Islet precursor cell (in vitro differentiated cells): ENCODE results near the gene TSHZ3.

Experiments
- DNase-seq: peaks from one replicate; pipeline ENCODE4 v3.0.0-alpha.2; 2018

TSHZ3 gene

GRCh38 chr19:31352782-31353651 is 3.8 kb upstream of the TSHZ3 start:
- peak; percentile 73 for DNase-seq

DNA sequence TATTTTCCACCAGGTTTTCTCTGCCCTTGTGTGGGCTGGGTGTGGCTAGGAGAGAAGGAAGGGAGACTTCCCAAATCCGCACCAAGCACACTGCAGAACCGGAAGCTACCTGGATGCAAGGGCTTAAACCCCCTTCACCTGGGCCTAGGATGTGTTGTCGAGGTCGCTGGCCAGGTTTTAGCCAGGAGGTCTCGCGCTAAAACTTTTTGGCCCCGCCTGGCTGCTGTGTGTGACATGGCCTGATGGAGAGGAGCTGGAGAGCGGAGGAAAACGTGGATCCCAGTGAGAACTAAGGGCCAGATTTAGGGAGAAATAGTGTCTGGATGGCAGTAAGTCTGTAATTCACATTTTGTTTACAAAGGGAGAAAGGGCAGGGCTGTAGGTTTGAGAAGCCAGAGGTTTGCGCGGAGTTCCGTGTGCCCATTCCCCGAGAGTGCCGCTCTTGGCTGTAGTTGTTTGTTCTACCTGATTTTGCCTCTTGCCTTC is 3.1 kb upstream of the TSHZ3 start:
- peak; percentile 67 for DNase-seq

DNA sequence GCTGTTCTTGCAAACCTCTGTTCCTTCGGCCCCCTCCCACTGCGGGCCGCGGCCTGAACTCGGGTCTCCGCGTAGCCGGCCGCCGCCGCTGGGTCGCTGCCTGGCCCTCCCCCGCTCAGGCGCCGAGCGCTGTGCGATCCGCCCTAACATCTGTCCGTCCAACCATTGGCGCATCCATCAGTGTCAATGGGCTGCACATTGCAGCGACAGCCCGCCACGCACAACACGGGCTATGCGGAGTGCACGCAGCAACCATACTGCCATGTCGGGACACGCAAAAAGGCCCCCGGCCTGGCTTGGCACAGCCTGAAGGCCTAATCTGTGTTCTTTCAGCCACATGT is 2.6 kb upstream of the TSHZ3 start:
- DNase-seq = no peak

DNA sequence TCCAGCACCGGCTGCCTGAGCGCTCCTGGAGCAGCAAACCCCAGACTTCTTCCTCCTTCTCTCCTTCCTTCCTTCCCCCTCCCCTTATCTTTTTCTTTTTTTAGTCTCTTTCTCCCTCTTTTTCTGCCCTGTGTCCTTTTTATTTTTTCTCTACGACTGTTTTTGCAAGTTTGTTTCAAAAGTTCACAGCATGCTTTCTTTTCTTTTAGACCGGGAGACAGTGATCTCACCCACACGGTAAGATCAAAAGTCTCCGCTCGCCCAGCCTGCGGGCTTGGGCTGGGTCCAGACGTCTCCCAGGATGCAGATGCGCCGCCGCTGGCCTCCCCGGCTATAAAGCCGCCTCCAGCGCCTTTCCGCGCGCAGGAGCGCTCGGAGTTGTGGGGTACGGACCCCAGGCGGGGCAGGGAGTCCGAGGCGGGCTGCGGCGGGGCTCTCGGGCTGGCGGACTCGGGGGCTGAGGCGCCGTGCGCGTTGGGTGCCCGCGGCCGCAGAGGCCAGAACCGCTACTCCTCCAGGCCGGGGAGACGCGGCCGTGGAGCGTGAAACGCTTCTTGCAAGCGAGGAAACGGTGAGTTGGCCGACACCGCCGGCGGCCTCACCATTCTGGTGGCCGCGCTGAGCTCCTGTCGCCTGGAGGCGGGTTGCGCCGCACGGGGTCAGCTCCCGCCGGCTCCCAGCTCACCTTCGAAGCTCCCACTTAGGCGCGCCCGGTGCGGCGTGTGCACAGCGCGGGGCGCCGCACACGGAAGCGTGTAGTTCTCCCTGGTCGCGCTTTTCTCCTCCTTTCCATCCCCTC is 2.0 kb upstream of the TSHZ3 start:
- peak; percentile 83 for DNase-seq

GRCh38 chr19:31350693-31351055 is 1.4 kb upstream of the TSHZ3 start:
- DNase-seq = peak; percentile 69

DNA sequence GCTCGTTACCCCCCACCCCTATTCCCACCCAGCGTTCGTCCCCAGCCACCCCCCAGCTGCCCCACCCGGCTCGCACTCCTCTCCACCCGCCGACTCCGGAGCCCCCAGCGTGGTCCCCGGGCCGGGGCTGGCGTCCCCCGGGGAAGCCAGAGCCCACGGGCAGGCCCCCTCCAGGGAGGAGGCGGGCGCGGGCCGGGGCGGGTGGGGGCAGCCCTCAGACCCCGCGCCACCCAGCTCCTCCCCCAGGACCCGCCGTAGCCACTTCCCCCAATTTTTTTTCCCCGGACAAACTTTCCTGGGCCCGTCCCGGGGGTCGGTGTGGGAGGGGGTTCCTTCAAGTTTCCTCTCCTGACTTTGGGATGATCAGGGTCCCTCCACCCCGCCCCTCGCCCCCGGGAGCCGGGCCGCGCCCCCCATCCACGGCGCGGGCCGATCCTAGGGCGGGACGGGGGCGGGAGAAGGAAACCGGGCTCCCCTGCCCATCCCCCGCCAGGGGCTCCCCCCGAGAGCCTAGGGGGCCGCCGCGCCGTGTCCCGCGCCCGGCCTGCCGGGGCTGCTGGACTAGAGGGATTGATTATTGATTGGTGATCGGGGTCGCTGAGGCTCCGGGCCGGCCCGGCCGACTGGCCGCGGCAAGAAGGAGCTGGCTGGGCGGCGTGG is 927 bp upstream of the TSHZ3 start:
- no peak for DNase-seq

DNA sequence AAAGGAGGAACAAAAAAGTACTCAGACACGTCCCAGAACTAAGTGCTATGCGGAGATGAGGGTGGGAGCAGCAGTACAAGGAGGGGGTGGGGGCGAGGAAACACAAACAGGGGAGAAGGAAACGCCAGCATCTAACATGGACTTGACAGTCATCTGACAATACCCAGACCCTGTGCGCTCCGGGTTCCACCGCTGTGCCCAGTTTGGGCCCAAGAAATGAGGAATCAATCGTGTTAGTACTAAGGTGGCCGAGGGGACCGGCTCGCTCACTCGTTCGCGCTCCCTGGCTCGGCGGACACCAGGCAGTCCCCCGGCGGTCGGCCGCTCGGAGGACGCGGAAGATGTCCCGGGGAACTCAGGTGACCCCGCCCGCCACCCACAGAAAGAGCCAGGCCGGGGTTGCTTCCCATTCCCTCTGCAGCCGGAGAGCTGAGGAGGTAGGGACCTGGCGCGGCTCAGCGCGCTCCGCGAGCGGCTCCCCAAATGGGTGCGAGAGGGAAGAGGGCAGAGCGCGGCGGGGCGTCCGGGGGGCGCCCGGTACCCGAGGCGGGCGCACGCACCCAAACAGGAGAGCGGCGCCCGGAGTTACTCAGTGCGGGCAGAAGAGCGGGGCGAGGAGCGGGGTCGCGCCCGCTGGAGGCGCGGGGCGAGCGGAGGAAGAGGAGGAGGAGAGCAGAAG is 616 bp downstream of the TSHZ3 start:
- no peak for DNase-seq

GRCh38 chr19:31347828-31348392 is 1.3 kb downstream of the TSHZ3 start:
- DNase-seq = no peak

- no peak for DNase-seq
These were observed 1.9 kb downstream of the TSHZ3 start for GRCh38 chr19:31347354-31347753.

- no peak for DNase-seq
These were observed 2.8 kb downstream of the TSHZ3 start for GRCh38 chr19:31346184-31347059.

GRCh38 chr19:31344403-31344802 is 4.8 kb downstream of the TSHZ3 start:
- DNase-seq = no peak

GRCh38 chr19:31342926-31343325 is 6.3 kb downstream of the TSHZ3 start:
- DNase-seq = no peak

DNA sequence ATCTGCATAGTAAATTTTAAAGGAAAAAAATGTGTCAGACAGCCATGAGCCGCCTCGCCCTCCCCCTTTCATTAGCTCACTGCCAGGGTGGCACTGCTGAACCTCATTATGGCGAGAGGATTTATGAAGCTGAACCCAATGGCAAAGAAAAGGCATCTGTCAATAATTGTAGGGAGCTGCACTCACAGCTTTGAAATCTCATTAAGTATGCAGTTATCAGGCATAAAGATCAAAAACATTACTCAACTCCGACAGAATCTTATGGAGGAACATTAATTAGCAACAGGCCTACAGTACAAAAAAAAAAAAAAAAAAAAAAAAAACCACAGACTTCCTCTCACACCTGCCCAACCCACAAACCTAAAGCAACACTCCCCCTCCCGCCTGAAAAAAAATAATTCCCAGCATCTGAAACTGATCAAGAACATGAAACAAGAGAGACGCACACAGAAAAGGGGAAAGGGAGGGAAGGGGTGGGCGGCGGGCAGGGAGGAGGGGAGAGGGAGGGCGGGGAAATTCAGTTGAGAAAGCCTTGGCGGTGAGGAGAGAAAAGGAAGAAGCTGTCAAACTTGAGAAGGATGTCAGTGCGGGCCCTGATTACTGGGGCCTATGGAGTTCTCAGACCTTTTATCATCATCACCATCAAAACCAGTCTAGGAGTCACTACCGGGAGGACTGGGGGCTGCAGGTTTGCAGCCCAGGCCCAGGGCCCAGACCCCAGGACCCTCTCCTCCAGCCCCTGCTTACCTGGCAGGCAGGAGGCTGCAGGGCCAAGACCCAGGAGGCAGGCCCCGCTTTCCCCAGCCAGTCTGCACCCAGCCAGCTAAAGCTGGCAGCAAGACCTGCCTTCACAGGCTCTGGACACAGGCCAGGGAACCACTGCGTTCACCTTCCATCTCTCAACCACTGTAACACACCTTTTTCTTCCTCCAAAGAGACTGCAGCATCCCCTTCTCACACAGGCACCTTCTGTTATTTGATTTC is 8.9 kb downstream of the TSHZ3 start:
- peak; percentile 35 for DNase-seq

DNA sequence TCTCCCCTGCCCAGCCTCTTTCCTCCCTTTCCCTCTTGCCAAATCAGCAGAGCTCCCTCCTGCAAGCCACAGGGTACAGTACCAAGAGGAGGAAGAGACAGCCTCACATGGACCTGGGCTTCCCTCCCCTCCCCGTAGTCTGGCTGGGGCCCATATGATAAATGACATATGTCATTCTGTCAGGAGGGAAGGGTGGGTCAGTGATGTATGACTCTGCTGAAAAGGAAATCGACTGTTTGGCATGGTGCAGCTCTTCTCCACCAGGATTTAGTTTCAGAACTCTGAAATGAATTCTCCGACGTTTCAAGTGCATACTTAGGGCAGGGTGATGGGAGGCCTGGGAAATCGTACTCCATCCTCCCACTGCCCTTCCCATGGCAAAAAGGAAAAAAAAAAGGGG is 9.8 kb downstream of the TSHZ3 start:
- DNase-seq = no peak

DNA sequence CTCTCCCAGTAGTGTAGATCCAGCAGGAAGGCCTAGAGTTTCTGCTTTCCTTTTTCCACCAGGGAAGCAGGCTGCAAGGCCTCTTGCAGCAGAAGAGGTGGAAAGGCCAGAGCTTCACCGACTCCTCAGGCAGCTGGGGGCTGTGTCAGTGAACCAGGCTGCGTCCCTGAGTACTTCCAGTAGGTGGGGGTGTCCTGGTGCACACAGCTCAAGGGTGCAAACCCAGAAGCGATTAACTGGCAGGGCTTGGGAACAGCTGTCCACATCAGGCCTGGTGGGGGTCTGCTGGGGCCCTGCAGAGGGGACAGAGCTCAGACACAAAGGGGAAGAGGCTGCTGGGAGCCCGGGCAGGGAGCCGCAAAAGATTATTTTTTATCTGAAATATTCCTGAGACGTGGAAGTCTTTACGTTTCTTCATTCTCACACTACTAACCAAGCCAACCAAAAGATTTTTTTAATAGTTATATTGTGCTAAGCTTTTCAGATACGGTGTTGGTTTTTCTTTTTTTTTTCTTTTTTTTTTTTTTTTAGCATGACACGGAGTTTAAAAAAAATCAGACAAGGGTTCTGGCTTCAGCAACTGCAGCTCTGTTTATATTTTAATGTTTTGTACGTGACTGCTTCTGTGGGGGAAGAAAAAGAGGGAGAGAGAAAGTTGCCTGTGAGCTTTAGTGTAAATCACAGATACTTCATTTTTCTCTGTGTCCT is 11.0 kb downstream of the TSHZ3 start:
- DNase-seq = peak; percentile 91

- DNase-seq = no peak
These were observed 12.0 kb downstream of the TSHZ3 start for GRCh38 chr19:31337008-31337914.

GRCh38 chr19:31335716-31336115 is 13.5 kb downstream of the TSHZ3 start:
- DNase-seq = no peak

GRCh38 chr19:31334849-31335624 is 14.2 kb downstream of the TSHZ3 start:
- no peak for DNase-seq
